ENCODE data around the gene ZNF311.

The ZNF311 gene

DNA sequence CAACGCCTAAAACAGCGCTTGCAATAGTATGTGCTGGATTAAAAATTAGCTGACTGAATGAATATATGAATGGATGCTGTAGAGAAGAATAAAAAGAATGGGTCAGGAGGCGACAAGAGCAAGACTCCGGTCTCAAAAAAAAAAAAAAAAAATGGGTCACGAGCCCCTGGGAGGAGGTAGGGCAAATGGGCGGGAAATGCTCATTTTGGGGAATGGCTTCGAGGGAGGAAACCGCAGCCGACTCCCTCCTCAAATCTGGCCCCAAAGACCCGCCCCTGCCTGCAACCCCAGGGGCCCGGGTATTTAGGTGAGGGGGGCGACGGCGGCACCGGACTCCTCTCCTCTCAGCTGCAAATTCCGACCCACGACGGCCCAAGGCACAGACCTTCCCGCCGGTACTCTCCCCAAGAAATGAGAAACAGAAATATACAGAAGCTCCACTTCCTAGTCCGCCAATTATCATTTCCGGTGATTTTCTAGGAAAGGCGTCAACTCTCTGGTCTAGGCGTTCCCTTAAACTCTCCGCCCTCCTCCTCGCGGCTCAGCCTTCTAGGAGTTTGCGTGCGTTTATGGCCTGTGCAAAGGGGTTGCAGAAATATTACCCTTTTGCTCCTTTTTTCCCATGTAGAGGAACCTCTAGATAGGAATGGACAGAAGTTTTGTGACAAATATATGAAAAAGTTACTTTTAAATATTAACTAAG is at the start of gene ZNF311:
Gene ZNF311, minus strand, starts transcription at position 133 of the 703 bp plus-strand sequence. CDS start 1,361 bp downstream, outside the sequence.
- DNase-seq (ENCODE audit: low read depth) = peak; percentile 54

DNA sequence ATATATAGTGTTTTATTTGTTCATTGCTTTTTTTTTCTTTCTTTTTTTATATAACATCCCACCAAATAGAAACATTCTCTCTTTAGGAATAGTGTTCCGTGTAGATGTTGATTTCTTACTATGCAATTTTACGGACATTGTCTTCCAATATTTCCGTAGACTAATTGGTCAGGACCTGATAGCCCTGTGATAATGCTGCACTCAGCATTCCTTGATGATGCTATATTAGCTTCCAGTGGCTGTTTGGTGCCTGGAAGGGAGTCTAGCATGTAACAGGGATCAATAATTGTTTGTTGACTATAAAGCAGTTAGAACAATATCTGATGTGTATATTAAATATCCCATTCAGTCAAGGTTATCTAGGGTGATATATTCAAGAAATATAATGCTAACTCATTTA is 46.6 kb upstream of the ZNF311 start:
- no peak for DNase-seq (ENCODE audit: low read depth)

GRCh38 chr6:29045075-29045474 is 40.0 kb upstream of the ZNF311 start, which contains the start of gene OR2W1:
Gene OR2W1 (minus strand): TSS chr6:29045175. CDS start chr6:29045175, 0 bp downstream.
- DNase-seq (ENCODE audit: low read depth) = no peak

DNA sequence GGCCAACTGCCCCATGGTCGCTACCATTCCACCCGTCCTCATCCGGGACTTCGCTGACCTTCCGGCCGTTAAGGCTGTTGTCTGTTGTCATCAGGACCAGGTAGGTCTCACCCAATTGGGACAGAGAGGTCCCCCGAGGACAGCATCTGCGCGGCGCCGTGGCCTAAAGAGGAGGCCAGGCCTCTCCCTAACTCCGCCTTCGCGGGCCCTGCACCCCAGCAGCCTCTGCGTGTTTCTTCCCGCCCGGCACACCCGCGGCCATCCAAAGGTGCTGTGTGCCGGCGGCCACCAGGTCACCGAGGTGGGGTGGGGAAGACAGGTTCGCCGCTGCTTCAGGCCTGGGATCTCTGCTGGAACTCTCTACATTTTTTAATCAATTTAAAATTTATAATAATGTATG is 30.8 kb upstream of the ZNF311 start:
- no peak for DNase-seq (ENCODE audit: low read depth)

DNA sequence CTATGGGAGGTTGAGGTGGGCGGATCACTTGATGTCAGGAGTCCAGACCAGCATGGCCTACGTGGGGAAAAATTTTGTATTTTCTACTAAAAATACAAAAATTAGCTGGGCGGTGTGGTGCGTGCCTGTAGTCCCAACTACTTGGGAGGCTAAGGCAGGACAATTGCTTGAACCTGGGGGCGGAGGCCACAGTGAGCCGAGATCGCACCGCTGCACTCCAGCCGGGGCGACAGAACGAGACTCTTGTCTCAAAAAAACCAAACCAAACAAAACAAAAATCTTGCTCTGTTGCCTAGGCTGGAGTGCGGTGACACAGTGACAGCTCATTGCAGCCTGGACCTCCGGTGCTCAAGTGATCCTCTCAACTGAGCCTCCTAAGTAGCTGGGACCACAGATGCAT is 23.7 kb upstream of the ZNF311 start:
- DNase-seq (ENCODE audit: low read depth) = no peak

DNA sequence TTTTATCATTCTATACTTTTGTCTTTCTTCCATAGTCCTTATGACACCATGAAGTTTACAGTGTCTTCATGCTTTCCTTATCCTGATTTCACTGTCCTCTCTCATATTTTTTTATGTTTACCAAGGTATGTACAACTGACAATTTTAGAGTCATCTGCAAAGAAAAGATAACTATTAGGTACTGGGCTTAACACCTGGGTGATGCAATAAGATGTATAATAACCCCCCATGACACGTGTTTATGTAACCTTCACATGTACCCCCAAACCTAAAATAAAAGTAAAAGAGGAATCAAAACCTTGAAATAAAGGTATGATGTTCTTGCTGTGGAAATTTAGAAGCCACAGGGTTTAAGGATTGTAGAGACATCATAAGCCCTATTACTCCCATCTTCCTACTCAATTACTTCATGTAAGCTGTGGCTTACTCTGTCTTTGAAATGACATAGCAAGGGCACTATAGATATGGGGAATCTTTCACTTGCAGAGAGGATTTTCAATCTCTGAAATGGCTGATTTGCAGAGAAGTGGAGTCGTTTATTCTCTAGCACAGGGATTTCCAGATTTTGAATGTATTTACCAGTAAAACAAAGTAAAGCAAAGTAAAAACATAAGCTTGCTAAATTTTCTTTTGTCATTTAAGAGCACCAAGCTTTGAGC is 20.9 kb upstream of the ZNF311 start:
- no peak for DNase-seq (ENCODE audit: low read depth)

- no peak for DNase-seq (ENCODE audit: low read depth)
Observed at GRCh38 chr6:29021434-29021833, 16.3 kb upstream of the ZNF311 start.

- no peak for DNase-seq (ENCODE audit: low read depth)
Observed at GRCh38 chr6:29019629-29020028, 14.5 kb upstream of the ZNF311 start.

DNA sequence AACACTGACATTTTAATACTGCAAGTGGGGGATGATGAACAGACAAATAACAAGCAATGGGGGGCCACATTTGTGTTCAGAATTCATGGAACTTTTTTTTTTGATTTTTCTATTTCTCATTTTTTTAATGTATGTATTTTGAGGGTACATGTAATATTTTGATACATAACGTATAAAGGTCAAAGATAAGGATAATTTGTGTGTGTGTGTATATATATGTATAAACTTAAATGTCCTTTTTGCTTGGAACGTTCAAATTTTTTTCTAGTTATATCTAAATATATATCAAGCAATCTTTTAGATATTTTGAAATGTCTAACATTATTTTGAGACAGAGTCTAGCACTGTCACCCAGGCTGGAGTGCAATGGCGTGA is 12.3 kb upstream of the ZNF311 start:
- no peak for DNase-seq (ENCODE audit: low read depth)

DNA sequence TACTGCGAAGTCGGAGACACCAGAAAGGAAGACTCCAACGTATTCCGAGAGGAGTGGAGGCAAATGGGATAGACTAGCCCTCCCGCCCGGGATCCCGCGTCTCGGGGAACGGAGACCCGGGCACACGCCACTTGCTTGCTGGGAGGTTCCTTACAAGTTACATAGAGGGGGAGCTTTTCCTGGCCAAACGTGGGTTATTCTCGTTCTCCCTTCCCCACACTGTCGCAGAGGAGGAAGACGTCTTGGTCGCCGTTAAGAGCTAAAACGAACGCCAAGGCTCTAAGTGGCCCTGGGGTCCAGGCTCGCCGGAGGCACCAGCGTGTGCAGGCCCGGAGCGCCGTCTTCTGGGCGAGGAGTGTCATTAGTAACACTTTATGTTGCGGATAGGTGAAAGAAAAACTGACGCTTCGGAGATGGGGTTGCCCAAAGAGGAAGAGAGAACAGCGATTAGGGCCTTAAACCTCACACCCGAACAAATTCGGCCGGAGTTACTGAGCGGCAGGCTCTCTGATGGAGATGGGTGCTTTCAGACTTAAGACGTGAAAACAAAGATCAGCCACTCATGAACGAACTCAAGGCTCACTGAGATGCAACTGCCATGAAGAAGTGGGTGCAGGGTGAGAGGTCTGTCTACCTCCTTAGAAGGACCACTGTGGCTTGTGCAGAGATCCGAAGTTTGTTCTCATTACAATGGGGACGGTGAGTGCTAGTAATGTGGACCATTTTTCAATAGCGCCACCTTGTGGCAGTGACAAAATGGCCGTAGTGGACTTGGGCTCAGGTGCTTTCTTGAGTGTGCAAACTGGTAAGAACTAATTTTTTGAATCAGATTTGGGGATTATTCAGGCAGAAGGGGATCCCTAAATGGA is 11.7 kb upstream of the ZNF311 start:
- peak; percentile 75 for DNase-seq (ENCODE audit: low read depth)

DNA sequence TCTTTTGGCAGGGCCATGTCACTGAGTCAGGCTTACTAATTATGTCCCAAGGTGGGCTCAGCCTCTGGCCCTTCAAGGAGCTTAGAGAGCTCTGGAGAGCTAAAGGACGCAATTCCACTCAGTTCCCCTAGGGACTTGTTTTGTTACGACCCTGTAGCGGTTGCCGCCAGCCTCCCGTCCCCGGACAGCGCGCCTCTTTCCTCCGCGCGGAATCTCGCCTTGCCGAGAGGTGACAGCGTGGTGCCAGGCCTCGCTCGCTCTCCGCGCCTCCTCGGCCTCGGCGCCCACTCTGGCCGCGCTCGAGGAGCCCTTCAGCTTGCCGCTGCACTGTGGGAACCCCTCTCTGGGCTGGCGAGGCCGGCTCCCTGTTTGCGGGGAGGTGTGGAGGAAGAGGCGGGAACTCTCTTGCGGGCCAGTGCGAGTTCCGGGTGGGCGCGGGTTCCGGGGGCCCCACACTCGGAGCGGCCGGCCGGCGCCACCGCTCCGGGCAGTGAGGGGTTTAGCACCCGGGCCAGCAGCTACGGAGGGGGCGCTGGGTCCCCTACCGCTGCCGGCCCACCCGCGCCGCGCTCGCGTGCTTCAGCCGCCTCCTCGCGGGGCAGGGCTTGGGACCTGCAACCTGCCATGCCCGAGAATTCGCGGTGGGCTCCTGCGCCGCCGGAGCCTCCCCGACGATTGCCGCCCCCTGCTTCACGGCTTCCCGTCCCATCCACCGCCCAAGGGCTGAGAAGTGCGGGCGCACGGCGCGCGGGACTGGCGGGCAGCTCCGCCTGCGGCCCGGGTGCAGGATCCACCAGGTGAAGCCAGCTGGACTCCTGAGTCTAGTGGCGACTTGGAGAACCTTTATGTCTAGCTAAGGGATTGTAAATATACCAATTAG is 9.9 kb upstream of the ZNF311 start:
- no peak for DNase-seq (ENCODE audit: low read depth)

GRCh38 chr6:29011276-29011734 is 6.2 kb upstream of the ZNF311 start:
- DNase-seq (ENCODE audit: low read depth) = peak; percentile 62

DNA sequence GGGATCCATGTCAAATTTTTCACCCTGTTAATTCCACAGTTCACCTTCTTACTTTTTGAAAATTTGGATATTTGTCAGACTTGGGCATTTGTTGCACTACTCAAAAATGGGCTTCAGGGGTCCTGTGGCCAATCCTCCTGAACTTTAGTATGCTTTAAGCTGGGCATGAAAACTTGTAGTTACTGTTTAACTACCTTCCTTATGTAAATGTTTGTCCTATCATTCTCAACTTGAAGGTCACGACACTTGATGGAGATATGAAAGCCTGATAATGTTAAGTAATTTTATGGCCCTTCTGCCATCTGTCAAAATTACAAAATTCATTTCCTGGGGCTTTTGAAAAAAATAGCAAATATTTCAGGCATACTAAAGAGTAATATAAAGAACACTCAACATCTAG is 4.2 kb upstream of the ZNF311 start:
- no peak for DNase-seq (ENCODE audit: low read depth)

DNA sequence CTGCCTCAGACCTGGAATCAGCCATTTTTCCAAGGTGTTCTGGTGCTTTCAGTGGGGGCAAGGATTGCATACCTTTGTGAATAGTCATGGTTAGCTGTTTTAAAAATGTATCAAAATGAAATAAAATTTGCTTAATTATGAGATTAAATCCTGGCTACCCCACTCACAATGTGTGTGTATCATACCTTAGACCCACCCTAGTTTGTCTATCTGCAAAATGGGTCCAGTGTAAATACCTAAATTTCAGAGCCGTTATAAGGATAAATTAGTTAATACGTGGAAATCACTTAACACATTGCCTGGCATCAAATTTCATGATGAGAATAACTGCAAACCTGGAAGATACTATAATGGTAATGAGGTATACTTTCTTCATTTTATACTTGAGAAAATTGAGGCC is 3.0 kb upstream of the ZNF311 start:
- DNase-seq (ENCODE audit: low read depth) = no peak

- no peak for DNase-seq (ENCODE audit: low read depth)
Observed at GRCh38 chr6:28996844-28997510, 8.1 kb downstream of the ZNF311 start.

DNA sequence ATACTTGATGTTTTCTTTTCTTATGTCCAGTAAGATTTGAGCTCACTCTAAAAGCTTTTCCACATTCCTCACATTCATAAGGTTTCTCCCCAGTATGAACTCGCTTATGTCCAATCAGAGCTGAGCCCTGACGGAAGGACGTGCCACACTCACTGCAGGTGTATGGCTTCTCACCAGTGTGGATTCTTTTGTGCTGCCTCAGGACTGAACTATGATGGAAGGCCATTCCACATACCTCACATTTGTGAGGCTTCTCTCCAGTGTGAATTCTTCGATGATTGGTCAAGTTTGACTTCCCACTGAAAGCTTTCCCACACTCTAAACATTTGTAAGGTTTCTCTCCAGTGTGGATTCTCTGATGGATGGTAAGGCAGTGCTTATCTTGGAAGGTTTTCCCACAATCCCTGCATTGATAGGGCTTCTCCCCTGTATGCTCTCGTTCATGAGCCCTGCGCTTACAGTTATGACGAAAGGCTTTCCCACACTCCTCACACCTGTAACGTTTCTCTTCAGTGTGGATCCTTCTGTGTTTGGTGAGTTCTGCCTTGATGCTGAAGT is 9.9 kb downstream of the ZNF311 start:
- DNase-seq (ENCODE audit: low read depth) = no peak

GRCh38 chr6:28988536-28989311 is 16.4 kb downstream of the ZNF311 start:
- DNase-seq (ENCODE audit: low read depth) = peak; percentile 92

DNA sequence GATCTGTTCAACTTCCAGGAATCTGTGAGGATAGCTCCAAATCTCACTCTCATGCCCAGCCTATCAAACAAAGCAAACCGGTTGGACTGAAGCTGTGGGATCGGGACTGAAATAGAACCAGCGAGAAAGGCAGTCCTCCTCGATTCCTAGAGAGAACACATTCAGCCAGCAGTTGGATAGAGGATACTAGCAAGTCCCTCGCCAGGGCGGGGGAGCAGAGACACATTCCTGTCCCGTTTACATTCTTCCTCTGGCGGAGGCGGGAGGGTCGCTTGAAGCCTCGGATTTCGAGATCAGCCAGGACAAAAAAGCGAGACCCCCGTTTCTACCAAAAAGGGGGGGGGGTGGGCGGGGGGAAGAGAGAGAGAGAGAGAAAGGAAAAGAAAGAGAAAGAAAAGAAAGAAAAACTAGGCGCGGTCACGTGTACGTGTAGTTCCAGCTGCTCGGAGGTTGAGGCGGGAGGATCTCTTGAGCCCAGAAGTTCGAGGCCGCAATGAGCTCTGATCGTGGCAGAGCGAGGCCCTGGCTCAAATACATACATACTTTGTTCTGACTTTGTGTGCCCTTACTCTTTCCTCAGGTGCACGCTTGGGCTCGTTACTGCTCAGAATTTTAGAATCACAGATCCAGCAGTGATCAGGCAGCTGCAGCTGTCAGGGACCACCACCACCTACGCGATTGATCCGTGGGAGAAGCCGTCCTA is 19.5 kb downstream of the ZNF311 start:
- no peak for DNase-seq (ENCODE audit: low read depth)

DNA sequence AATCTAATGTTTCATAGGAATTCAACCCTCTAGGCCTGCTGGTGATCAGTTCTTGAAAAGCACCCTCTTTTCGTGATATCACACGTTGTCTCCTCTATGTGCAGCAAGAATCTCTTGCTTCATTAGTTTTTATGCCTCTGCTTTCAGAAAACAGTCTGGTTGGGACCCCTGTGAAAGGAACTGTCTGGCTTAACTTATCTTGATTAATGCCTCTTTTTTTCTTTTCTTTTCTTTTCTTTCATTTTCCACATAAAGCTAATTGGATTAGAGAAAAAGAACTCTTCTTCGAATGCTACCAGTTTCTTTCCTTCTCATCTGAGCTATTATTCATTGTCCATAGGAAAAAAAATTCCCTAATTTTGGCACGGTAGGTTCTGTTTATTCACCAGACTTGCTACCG is 21.3 kb downstream of the ZNF311 start:
- DNase-seq (ENCODE audit: low read depth) = no peak

Measured in CMK (cell line).